Smooth muscle cell of trachea (primary cell): ENCODE data around the gene SMAD9. TPM values are rescaled to one million over a fixed set of nuclear protein-coding genes. Genes with fewer than 3 reads are reported as not detected.

Experiments
- total RNA-seq: library from RNA; depleted of rRNA; stranded (reverse); fragments of >200 nt; gene quantifications from 2 replicates; pipeline ENCODE4 v1.2.1, GENCODE V29; 2014

Gene SMAD9
- total RNA-seq, result 5.2 and 9.8 TPM in 2 replicates

GRCh38 chr13:36919833-36920615, at the start of gene SMAD9:
Gene SMAD9, minus strand, starts transcription at chr13:36920238. Its CDS starts 40,549 bp downstream, at chr13:36879689.

GRCh38 chr13:36818804-36819738, 101.0 kb downstream of the SMAD9 start, which contains the start of gene RFXAP:
Gene RFXAP, plus strand, starts transcription at chr13:36819222. Its CDS starts 136 bp downstream, at chr13:36819358.

Other genes with a start within 250 kb of the SMAD9 start
- not detected in 2 replicates for gene SERTM1, start 246.2 kb downstream of the SMAD9 start, total RNA-seq
- 1.3 and 2.6 TPM in 2 replicates for gene RFXAP, start 101.0 kb downstream of the SMAD9 start, total RNA-seq
- 30.9 and 47.6 TPM in 2 replicates for gene ALG5, start 79.1 kb upstream of the SMAD9 start, total RNA-seq
- gene EXOSC8, start 80.5 kb upstream of the SMAD9 start, total RNA-seq, result 16.4 and 52.7 TPM in 2 replicates
- gene SUPT20H, start 139.4 kb upstream of the SMAD9 start, total RNA-seq, result 35.7 and 49.2 TPM in 2 replicates
- gene CSNK1A1L, start 185.4 kb upstream of the SMAD9 start, total RNA-seq, result not detected in 2 replicates